CD4-positive, alpha-beta T cell treated with Interleukin-15 for 4 hours (primary cell): ENCODE results near the gene ZBTB16.
A peak's percentile ranks its signal among the peaks of the same experiment; 100 is the strongest.

Experiments used
- DNase-seq: peaks from one replicate; pipeline ENCODE4 v3.0.0-alpha.2; 2020; ENCODE audit warnings: low spot score

The ZBTB16 gene

GRCh38 chr11:114064216-114064615, 4.7 kb downstream of the ZBTB16 start:
- no peak for DNase-seq

- no peak for DNase-seq
These were observed 5.6 kb downstream of the ZBTB16 start for GRCh38 chr11:114065094-114065493.

GRCh38 chr11:114066046-114066648, 6.6 kb downstream of the ZBTB16 start:
- DNase-seq: peak; percentile 33

- no peak for DNase-seq
These were observed 8.8 kb downstream of the ZBTB16 start for GRCh38 chr11:114068327-114068726.

- no peak for DNase-seq
These were observed 11.1 kb downstream of the ZBTB16 start for GRCh38 chr11:114070464-114071139.

- no peak for DNase-seq
These were observed 13.7 kb downstream of the ZBTB16 start for GRCh38 chr11:114073007-114073827.

- peak; percentile 33 for DNase-seq
These were observed 14.4 kb downstream of the ZBTB16 start for GRCh38 chr11:114073828-114074381.

- no peak for DNase-seq
These were observed 15.2 kb downstream of the ZBTB16 start for GRCh38 chr11:114074546-114075343.

- DNase-seq: no peak
These were observed 15.8 kb downstream of the ZBTB16 start for GRCh38 chr11:114075344-114075610.

GRCh38 chr11:114075891-114076441, 16.5 kb downstream of the ZBTB16 start:
- DNase-seq: peak; percentile 58

GRCh38 chr11:114076921-114077331, 17.4 kb downstream of the ZBTB16 start:
- no peak for DNase-seq

GRCh38 chr11:114077482-114078305, 18.2 kb downstream of the ZBTB16 start:
- peak; percentile 41 for DNase-seq

GRCh38 chr11:114078423-114078822, 18.9 kb downstream of the ZBTB16 start:
- DNase-seq: no peak

- DNase-seq: no peak
These were observed 20.1 kb downstream of the ZBTB16 start for GRCh38 chr11:114079511-114080065.

- DNase-seq: peak; percentile 48
These were observed 20.7 kb downstream of the ZBTB16 start for GRCh38 chr11:114080219-114080618.

GRCh38 chr11:114080769-114081168, 21.3 kb downstream of the ZBTB16 start:
- no peak for DNase-seq

- no peak for DNase-seq
These were observed 22.3 kb downstream of the ZBTB16 start for GRCh38 chr11:114081641-114082414.

- DNase-seq: no peak
These were observed 22.9 kb downstream of the ZBTB16 start for GRCh38 chr11:114082415-114082748.

GRCh38 chr11:114082767-114083181, 23.3 kb downstream of the ZBTB16 start:
- DNase-seq: no peak
